T-helper 2 cell treated with Interferon-gamma antibody and Interleukin-4, amounts not matched to agents 5 μg/mL and 100 μg/mL, for 36 hours (primary cell): ENCODE data around the gene NPB.
A peak's percentile ranks its signal among the peaks of the same experiment; 100 is the strongest.

Source experiments
- DNase-seq: peaks from one replicate; pipeline ENCODE4 v3.0.0; 2021; ENCODE audit warnings: low spot score
- H3K27ac Mint-ChIP-seq: one replicate; pipeline ENCODE4 v1.8.0; 2021; ENCODE audit warnings: mild to moderate bottlenecking, mixed read lengths
- H3K27me3 Mint-ChIP-seq: one replicate; pipeline ENCODE4 v1.8.0; 2021; ENCODE audit warnings: low read depth, mixed read lengths
- H3K36me3 Mint-ChIP-seq: one replicate; pipeline ENCODE4 v1.8.0; 2021; ENCODE audit warnings: low read depth, mixed read lengths
- H3K4me1 Mint-ChIP-seq: one replicate; pipeline ENCODE4 v1.8.0; 2021; ENCODE audit warnings: low read depth, mixed read lengths
- H3K4me3 Mint-ChIP-seq: one replicate; pipeline ENCODE4 v1.8.0; 2022; ENCODE audit warnings: mild to moderate bottlenecking, moderate library complexity, mixed read lengths
- H3K9me3 Mint-ChIP-seq: one replicate; pipeline ENCODE4 v1.8.0; 2021; ENCODE audit warnings: mixed read lengths

The NPB gene

GRCh38 chr17:81884520-81884919, 17.5 kb upstream of the NPB start:
- H3K4me1 Mint-ChIP-seq, result peaks cover 4% of the 10 kb centered on the region
- DNase-seq, result no peak
- H3K27me3 Mint-ChIP-seq, result no peaks in the 10 kb centered on the region
- H3K9me3 Mint-ChIP-seq, result no peaks in the 10 kb centered on the region
- peaks cover 56% of the 10 kb centered on the region for H3K36me3 Mint-ChIP-seq
- H3K27ac Mint-ChIP-seq, result no peak overlapping the region
- H3K4me3 Mint-ChIP-seq, result no peak overlapping the region

- peaks cover 4% of the 10 kb centered on the region for H3K4me1 Mint-ChIP-seq
- no peak for DNase-seq
- H3K27me3 Mint-ChIP-seq, result no peaks in the 10 kb centered on the region
- H3K36me3 Mint-ChIP-seq, result peaks cover 54% of the 10 kb centered on the region
- H3K27ac Mint-ChIP-seq, result no peak overlapping the region
- no peaks in the 10 kb centered on the region for H3K9me3 Mint-ChIP-seq
- H3K4me3 Mint-ChIP-seq, result no peak overlapping the region
These were observed 17.1 kb upstream of the NPB start for GRCh38 chr17:81884968-81885367.

- Mint-ChIP-seq H3K27me3 (no peaks in the 10 kb centered on the region), H3K36me3 (peaks cover 59% of the 10 kb centered on the region), H3K27ac (no peak overlapping the region), H3K9me3 (no peaks in the 10 kb centered on the region), H3K4me3 (no peak overlapping the region), H3K4me1 (peaks cover 4% of the 10 kb centered on the region)
- no peak for DNase-seq
These were observed 16.6 kb upstream of the NPB start for GRCh38 chr17:81885454-81885853.

- Mint-ChIP-seq H3K36me3 (peaks cover 61% of the 10 kb centered on the region), H3K4me3 (no peak overlapping the region), H3K4me1 (peaks cover 4% of the 10 kb centered on the region), H3K9me3 (no peaks in the 10 kb centered on the region), H3K27ac (no peak overlapping the region), H3K27me3 (no peaks in the 10 kb centered on the region)
- no peak for DNase-seq
These were observed 16.0 kb upstream of the NPB start for GRCh38 chr17:81885869-81886548.

- Mint-ChIP-seq H3K4me1 (peaks cover 5% of the 10 kb centered on the region), H3K27me3 (no peaks in the 10 kb centered on the region), H3K4me3 (peak overlapping the region; percentile 62), H3K36me3 (peaks cover 56% of the 10 kb centered on the region), H3K9me3 (no peaks in the 10 kb centered on the region), H3K27ac (peak overlapping the region; percentile 79)
- no peak for DNase-seq
These were observed 13.7 kb upstream of the NPB start for GRCh38 chr17:81888105-81888987.

- Mint-ChIP-seq H3K4me3 (peak overlapping the region; percentile 68), H3K36me3 (peaks cover 55% of the 10 kb centered on the region), H3K27ac (peak overlapping the region; percentile 79), H3K4me1 (peaks cover 5% of the 10 kb centered on the region), H3K27me3 (no peaks in the 10 kb centered on the region), H3K9me3 (no peaks in the 10 kb centered on the region)
- DNase-seq, result no peak
These were observed 12.9 kb upstream of the NPB start for GRCh38 chr17:81888988-81889595.

- no peak for DNase-seq
- H3K4me1 Mint-ChIP-seq, result peaks cover 5% of the 10 kb centered on the region
- H3K27ac Mint-ChIP-seq, result peak overlapping the region; percentile 95
- no peaks in the 10 kb centered on the region for H3K27me3 Mint-ChIP-seq
- H3K36me3 Mint-ChIP-seq, result peaks cover 52% of the 10 kb centered on the region
- H3K9me3 Mint-ChIP-seq, result no peaks in the 10 kb centered on the region
- H3K4me3 Mint-ChIP-seq, result peak overlapping the region; percentile 90
These were observed 12.4 kb upstream of the NPB start for GRCh38 chr17:81889602-81890001.

- Mint-ChIP-seq H3K9me3 (no peaks in the 10 kb centered on the region), H3K4me3 (peak overlapping the region; percentile 90), H3K27ac (peak overlapping the region; percentile 95), H3K27me3 (no peaks in the 10 kb centered on the region), H3K4me1 (peaks cover 5% of the 10 kb centered on the region), H3K36me3 (peaks cover 47% of the 10 kb centered on the region)
- DNase-seq, result no peak
These were observed 11.4 kb upstream of the NPB start for GRCh38 chr17:81890447-81891302.

GRCh38 chr17:81891303-81891552, 10.8 kb upstream of the NPB start:
- Mint-ChIP-seq H3K4me1 (peaks cover 5% of the 10 kb centered on the region), H3K4me3 (peak overlapping the region; percentile 96), H3K27me3 (no peaks in the 10 kb centered on the region), H3K9me3 (no peaks in the 10 kb centered on the region), H3K27ac (peak overlapping the region; percentile 99), H3K36me3 (peaks cover 42% of the 10 kb centered on the region)
- no peak for DNase-seq

GRCh38 chr17:81895400-81895799, 6.6 kb upstream of the NPB start:
- Mint-ChIP-seq H3K36me3 (peaks cover 15% of the 10 kb centered on the region), H3K9me3 (no peaks in the 10 kb centered on the region), H3K27me3 (no peaks in the 10 kb centered on the region), H3K4me1 (peaks cover 2% of the 10 kb centered on the region), H3K4me3 (no peak overlapping the region), H3K27ac (peak overlapping the region; percentile 7)
- DNase-seq, result no peak

GRCh38 chr17:81898029-81898866, 3.8 kb upstream of the NPB start:
- no peak for DNase-seq
- no peak overlapping the region for H3K27ac Mint-ChIP-seq
- H3K4me1 Mint-ChIP-seq, result peaks cover 2% of the 10 kb centered on the region
- peaks cover 18% of the 10 kb centered on the region for H3K36me3 Mint-ChIP-seq
- H3K9me3 Mint-ChIP-seq, result no peaks in the 10 kb centered on the region
- H3K27me3 Mint-ChIP-seq, result peaks cover 6% of the 10 kb centered on the region
- H3K4me3 Mint-ChIP-seq, result no peak overlapping the region

- Mint-ChIP-seq H3K4me1 (peaks cover 2% of the 10 kb centered on the region), H3K27ac (no peak overlapping the region), H3K9me3 (no peaks in the 10 kb centered on the region), H3K27me3 (peaks cover 6% of the 10 kb centered on the region), H3K4me3 (no peak overlapping the region), H3K36me3 (peaks cover 22% of the 10 kb centered on the region)
- DNase-seq, result no peak
These were observed 3.2 kb upstream of the NPB start for GRCh38 chr17:81898885-81899284.

- Mint-ChIP-seq H3K36me3 (peaks cover 22% of the 10 kb centered on the region), H3K27ac (no peak overlapping the region), H3K4me3 (no peak overlapping the region), H3K9me3 (no peaks in the 10 kb centered on the region), H3K27me3 (peaks cover 6% of the 10 kb centered on the region), H3K4me1 (peaks cover 2% of the 10 kb centered on the region)
- no peak for DNase-seq
These were observed 2.4 kb upstream of the NPB start for GRCh38 chr17:81899514-81900166.
